Measurements from ENCODE around the gene PRRT2. TPM values are rescaled to one million over a fixed set of nuclear protein-coding genes. Genes with fewer than 3 reads are reported as not detected.

Gene PRRT2
- total and polyA plus RNA-seq, 10 of the 15 experiments (the other 5 are each of a cell fraction or from before 2014, with no cell fraction given), result 0.08 to 0.49 (median 0.12) TPM; not detected in 4

DNA sequence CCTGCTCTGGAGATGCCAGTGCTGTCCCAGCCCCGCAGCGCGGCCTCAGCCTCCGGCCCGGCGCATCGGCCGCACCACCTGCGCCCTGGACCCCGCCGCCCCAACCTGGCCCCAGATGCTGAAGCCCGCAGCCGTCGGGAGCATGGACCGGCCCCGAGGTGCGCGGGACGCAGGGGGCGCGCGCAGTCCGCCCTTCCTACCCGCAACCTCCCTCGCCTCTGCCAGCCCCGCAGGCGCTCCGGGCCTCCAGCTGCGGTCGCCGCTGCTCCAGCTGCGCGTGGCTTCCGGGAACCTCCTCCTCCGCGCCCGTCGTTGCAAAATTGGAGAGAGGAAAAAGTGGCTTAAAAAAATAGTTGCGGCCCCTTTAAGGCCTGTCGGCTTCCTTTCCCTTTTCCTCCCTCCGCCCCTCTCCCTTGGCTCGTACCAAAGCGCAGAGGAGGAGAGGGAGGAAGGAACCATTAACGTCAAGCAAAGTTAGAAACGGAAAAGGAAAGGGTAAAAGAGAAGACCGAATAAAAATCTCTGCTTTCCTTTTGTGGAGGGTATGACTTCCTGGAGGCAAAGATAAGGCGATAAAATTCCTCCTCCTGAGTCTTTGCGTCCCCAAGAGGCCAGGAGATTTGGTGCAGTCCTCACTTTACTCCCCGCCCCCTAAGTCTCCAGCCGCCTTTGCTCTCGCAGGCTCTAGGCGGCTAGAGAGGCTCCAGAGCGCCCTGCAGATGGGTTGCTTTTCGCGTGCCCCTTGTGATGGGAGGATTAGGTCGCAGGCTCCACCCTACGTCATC, 51.1 kb downstream of the PRRT2 start, which contains the start of gene CDIPT (continued):
- TF ChIP-seq, protein P1, sequence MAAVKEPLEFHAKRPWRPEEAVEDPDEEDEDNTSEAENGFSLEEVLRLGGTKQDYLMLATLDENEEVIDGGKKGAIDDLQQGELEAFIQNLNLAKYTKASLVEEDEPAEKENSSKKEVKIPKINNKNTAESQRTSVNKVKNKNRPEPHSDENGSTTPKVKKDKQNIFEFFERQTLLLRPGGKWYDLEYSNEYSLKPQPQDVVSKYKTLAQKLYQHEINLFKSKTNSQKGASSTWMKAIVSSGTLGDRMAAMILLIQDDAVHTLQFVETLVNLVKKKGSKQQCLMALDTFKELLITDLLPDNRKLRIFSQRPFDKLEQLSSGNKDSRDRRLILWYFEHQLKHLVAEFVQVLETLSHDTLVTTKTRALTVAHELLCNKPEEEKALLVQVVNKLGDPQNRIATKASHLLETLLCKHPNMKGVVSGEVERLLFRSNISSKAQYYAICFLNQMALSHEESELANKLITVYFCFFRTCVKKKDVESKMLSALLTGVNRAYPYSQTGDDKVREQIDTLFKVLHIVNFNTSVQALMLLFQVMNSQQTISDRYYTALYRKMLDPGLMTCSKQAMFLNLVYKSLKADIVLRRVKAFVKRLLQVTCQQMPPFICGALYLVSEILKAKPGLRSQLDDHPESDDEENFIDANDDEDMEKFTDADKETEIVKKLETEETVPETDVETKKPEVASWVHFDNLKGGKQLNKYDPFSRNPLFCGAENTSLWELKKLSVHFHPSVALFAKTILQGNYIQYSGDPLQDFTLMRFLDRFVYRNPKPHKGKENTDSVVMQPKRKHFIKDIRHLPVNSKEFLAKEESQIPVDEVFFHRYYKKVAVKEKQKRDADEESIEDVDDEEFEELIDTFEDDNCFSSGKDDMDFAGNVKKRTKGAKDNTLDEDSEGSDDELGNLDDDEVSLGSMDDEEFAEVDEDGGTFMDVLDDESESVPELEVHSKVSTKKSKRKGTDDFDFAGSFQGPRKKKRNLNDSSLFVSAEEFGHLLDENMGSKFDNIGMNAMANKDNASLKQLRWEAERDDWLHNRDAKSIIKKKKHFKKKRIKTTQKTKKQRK (IDR thresholded peaks at IDR 0.05; ENCODE audit: low read depth, low read length), result no peak
- TF ChIP-seq RCOR1 (conservative IDR thresholded peaks at IDR 0.05; ENCODE audit: low read depth, low read length), result no peak
- no peak for TF ChIP-seq EP300 (IDR thresholded peaks at IDR 0.05; ENCODE audit: borderline replicate concordance in 1 of 2, control insufficient read depth in 1 of 2, low read depth in 2 of 2, low read length in 2 of 2)
- TF ChIP-seq, protein P2, sequence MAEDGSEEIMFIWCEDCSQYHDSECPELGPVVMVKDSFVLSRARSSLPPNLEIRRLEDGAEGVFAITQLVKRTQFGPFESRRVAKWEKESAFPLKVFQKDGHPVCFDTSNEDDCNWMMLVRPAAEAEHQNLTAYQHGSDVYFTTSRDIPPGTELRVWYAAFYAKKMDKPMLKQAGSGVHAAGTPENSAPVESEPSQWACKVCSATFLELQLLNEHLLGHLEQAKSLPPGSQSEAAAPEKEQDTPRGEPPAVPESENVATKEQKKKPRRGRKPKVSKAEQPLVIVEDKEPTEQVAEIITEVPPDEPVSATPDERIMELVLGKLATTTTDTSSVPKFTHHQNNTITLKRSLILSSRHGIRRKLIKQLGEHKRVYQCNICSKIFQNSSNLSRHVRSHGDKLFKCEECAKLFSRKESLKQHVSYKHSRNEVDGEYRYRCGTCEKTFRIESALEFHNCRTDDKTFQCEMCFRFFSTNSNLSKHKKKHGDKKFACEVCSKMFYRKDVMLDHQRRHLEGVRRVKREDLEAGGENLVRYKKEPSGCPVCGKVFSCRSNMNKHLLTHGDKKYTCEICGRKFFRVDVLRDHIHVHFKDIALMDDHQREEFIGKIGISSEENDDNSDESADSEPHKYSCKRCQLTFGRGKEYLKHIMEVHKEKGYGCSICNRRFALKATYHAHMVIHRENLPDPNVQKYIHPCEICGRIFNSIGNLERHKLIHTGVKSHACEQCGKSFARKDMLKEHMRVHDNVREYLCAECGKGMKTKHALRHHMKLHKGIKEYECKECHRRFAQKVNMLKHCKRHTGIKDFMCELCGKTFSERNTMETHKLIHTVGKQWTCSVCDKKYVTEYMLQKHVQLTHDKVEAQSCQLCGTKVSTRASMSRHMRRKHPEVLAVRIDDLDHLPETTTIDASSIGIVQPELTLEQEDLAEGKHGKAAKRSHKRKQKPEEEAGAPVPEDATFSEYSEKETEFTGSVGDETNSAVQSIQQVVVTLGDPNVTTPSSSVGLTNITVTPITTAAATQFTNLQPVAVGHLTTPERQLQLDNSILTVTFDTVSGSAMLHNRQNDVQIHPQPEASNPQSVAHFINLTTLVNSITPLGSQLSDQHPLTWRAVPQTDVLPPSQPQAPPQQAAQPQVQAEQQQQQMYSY (CRISPR knock-in tag; IDR thresholded peaks at IDR 0.05), result no peak
- TF ChIP-seq ZBED1 (IDR thresholded peaks at IDR 0.05; ENCODE audit: borderline replicate concordance), result no peak
- peak in 1 of 2 experiments; percentile 36; a peak in 1 of 4 replicates for TF ChIP-seq IKZF2 (IDR thresholded peaks at IDR 0.05)
- TF ChIP-seq TARDBP (IDR thresholded peaks at IDR 0.05; ENCODE audit: borderline replicate concordance), result no peak
- TF ChIP-seq ASH2L (IDR thresholded peaks at IDR 0.05; ENCODE audit: borderline replicate concordance, low read depth), result 0 out of 2 replicates have a peak, but pooled peaks have one; percentile 36
- TF ChIP-seq, protein P3, sequence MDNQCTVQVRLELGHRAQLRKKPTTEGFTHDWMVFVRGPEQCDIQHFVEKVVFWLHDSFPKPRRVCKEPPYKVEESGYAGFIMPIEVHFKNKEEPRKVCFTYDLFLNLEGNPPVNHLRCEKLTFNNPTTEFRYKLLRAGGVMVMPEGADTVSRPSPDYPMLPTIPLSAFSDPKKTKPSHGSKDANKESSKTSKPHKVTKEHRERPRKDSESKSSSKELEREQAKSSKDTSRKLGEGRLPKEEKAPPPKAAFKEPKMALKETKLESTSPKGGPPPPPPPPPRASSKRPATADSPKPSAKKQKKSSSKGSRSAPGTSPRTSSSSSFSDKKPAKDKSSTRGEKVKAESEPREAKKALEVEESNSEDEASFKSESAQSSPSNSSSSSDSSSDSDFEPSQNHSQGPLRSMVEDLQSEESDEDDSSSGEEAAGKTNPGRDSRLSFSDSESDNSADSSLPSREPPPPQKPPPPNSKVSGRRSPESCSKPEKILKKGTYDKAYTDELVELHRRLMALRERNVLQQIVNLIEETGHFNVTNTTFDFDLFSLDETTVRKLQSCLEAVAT (IDR thresholded peaks at IDR 0.05), result peak; percentile 91
- no peak for TF ChIP-seq ZNF217 (IDR thresholded peaks at IDR 0.05)
- peak; percentile 94 for TF ChIP-seq CREM (IDR thresholded peaks at IDR 0.05; ENCODE audit: low read depth)
- TF ChIP-seq HDAC6 (IDR thresholded peaks at IDR 0.05; ENCODE audit: unreplicated experiment), result no peak
- TF ChIP-seq, protein P4, sequence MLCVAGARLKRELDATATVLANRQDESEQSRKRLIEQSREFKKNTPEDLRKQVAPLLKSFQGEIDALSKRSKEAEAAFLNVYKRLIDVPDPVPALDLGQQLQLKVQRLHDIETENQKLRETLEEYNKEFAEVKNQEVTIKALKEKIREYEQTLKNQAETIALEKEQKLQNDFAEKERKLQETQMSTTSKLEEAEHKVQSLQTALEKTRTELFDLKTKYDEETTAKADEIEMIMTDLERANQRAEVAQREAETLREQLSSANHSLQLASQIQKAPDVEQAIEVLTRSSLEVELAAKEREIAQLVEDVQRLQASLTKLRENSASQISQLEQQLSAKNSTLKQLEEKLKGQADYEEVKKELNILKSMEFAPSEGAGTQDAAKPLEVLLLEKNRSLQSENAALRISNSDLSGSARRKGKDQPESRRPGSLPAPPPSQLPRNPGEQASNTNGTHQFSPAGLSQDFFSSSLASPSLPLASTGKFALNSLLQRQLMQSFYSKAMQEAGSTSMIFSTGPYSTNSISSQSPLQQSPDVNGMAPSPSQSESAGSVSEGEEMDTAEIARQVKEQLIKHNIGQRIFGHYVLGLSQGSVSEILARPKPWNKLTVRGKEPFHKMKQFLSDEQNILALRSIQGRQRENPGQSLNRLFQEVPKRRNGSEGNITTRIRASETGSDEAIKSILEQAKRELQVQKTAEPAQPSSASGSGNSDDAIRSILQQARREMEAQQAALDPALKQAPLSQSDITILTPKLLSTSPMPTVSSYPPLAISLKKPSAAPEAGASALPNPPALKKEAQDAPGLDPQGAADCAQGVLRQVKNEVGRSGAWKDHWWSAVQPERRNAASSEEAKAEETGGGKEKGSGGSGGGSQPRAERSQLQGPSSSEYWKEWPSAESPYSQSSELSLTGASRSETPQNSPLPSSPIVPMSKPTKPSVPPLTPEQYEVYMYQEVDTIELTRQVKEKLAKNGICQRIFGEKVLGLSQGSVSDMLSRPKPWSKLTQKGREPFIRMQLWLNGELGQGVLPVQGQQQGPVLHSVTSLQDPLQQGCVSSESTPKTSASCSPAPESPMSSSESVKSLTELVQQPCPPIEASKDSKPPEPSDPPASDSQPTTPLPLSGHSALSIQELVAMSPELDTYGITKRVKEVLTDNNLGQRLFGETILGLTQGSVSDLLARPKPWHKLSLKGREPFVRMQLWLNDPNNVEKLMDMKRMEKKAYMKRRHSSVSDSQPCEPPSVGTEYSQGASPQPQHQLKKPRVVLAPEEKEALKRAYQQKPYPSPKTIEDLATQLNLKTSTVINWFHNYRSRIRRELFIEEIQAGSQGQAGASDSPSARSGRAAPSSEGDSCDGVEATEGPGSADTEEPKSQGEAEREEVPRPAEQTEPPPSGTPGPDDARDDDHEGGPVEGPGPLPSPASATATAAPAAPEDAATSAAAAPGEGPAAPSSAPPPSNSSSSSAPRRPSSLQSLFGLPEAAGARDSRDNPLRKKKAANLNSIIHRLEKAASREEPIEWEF (IDR thresholded peaks at IDR 0.05; ENCODE audit: insufficient replicate concordance, low read depth, low read length), result no peak
- no peak for TF ChIP-seq KDM1A (IDR thresholded peaks at IDR 0.05; ENCODE audit: borderline replicate concordance)

Measured in GM12878 (cell line).